Fibroblast of the conjunctiva (primary cell): ENCODE data around the gene WNK2.
"Not testable (repeated sequence)": the region's sequence is repeated elsewhere in the genome, so short reads cannot be mapped to it uniquely, and the experiment has no call there.

Source experiments
- DNase-seq: peaks from one replicate; pipeline ENCODE4 v3.0.0-alpha.2; 2010; ENCODE audit warnings: low read depth

WNK2 gene

DNA sequence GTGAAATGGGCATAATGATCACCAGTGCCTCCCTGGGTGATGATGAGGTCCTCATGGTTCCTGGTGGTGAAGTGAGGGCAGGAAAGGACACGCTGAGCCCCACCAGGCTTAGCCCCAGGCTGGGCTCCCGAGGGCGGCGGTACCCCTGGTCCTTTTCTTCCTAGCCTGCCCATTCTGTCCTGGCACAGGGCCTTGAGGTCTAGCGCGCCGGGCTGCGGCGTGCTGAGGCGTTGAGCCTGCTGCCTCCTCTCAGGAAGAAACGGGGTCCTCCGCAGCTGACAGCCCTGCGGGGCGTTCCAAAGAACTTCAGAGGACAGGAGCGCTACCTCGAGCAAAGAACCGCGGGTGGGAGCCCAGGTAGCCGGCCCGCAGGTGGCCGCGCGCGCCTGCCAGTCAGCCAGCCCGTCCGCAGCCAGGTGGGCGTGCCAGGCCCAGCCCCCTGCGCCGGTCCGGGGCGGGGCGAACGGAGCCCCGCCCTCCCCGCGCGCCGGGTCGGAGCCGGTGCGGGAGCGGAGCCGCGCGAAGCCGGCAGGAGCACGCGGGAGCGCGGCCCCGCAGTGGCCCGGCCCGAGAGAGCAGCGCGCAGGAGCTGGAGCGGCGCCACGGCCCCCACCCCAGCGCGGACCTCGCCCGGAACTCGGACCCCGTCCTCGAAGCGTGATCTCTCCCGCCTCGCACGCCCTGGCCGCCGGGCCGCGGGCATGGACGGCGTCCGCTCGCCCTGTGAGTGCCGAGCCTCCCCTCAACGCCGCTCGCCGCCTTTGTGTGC lies at the start of gene WNK2:
TSS of gene WNK2 (plus strand) at position 477 of the 769 bp plus-strand sequence. CDS start 791 bp downstream, outside the sequence.
- no peak for DNase-seq

DNA sequence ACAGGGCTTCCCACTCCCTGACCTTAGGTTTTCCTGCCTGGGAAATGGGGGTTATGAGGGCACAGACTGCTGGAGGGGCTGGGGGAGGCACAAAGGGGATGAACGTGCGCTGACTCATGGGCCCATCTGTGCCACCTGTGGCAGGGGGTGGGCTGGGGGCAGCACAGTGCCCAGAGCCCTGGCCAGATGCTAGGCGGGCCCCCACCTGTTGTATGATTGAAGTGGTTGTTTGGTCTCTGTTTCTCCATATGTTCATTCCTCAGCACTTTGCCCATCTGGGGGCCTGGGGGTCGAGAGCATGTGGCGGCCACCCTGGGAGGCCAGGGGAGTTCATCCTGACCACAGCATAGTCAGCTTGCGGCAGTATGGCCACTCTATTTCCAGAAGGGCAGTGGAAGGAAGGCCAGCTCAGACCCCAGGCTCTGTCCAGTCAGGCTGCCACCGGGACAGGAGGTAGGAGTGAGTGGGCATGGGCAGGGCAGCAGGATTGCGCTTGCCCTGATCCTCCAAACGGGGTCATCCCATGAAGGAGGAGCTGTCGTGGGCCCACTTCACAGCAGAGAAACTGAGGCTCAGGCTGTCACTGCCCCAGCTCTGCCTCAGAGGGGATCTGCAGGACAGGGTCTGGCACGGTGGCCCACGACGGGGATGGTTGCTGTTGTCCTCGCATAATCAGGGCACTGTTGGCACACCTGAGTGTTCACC lies 49.0 kb upstream of the WNK2 start:
- DNase-seq: no peak

DNA sequence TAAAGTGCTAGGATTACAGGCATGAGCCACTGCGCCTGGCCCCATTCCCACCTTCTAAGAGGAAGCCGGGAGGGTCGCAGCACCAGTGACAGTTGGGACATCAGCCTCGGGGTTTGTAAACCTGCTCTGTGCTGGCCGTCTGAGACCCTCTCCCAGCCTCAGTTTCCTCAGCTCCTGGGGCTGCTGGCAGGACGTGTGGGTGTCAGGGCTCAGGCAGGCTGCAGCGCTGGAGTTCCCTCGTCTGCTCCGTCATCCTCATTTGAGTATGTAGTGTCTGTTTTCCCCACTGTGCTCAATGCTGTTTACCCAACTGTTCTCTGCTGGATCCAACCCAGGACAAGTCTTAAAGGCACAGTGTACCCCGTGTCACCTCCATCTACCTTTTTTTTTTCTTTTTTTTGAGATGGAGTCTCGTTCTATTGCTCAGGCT lies 47.9 kb upstream of the WNK2 start:
- no peak for DNase-seq

GRCh38 chr9:93137362-93137761 lies 46.6 kb upstream of the WNK2 start:
- no peak for DNase-seq

DNA sequence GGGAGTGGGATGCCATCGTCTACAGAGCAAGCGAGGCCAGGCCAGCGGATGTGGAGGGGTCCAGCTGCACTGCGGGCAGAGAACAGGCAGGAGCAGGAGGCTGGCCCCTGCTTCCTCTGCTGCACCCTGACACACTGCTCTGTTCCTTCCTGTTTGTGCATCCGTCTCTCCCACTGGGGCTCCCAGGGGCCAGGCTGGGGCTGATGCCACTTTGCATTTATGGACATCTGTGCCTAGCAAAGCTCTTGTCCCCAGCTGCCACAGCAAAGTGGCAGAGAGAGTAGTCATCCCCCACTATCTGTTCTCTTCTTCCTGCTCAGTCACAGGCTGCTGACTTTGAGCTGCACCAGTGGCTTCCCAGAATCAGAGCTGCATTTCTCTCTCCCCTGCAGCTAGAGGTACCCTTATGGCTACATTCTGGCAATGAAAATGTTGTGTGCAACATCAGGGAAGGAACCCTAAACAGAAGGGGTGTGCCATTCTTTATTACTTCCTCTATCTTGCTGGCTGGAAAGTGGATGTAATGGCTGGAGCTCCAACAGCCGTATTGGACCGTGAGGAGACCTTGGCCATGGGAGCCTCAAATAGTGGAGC lies 45.7 kb upstream of the WNK2 start:
- no peak for DNase-seq

GRCh38 chr9:93139365-93140182 lies 44.4 kb upstream of the WNK2 start:
- DNase-seq: no peak

DNA sequence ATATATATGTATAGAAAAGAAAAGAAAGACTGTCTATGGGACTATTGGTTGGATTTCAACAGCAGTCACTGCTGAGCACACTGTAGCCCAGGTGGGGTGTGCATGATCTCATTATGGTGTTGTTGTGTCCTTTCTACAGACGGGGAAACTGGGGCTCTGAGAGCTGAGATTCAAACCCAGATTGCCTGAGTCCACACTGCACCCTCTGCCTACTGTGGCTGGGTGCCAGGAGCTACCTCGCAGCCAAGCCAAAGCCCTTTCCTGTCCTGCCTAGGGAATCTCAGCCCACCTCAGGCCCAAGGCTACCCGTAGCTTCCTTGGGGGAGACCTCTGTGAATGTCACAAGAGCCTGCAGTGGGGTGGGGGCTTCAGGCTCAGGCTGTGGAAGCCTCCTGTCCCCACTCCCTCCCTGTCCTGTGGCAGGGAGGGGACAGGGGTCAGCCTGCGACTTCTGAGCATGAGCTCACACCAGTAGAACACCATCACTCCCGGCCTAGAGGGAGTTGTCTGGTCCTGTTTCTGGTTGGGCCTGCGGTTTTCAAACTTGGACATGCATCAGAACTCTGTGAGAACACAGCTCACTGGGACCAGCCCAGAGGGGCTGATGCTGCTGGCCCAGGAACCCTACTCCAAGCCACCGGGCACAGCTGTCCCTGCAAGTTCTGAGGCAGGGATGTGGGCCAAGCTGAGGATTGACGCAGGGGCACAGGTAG lies 42.0 kb upstream of the WNK2 start:
- DNase-seq: no peak

DNA sequence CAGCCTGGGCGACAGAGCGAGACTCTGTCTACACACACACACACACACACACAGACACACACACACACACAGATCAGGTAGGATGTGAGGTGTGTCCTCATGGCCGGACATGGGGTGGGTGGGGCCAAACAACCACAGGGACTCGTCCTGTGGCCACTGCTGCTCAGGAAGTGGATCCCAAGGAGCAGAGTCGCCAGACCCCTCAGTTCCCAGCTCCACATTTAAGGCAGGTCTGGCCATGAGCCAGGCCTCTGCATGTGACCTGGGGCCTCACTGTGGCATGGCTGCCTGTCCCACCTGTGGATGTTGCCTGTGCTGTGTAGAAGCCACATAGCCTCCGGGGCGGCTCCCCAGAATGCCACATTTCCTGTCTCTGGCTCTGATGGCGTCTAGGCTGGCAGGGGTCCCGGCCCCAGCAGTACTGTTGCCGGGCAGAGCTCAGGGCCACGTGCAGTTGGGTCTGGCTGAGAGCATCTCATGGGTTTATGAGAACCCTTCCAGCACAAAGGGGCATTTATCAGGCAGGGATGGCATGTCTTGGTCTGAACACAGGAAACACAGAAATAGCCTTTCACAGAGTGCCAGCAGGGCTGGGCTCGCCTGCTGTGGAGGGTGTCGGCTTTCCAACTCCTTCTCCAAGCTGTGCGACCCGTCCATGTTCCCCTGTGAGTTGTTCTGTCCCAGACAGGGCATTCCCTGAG lies 40.0 kb upstream of the WNK2 start:
- DNase-seq: no peak

DNA sequence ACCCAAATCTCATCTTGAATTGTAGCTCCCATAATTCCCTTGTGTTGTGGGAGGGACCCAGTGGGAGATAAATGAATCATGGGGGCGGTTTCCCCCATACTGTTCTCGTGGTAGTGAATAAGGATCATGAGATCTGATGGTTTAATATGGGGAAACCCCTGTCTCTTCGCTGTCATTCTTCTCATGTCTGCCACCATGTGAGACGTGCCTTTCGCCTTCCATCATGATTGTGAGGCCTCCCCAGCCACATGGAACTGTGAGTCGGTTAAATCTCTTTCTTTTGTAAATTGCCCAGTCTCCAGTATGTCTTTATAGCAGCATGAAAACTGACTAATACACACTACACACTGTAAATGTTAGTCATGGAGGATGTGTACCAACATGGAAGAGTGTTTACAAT lies 37.2 kb upstream of the WNK2 start:
- not testable (repeated sequence) for DNase-seq

- DNase-seq: no peak
Observed at GRCh38 chr9:93147632-93148031, 36.3 kb upstream of the WNK2 start.

DNA sequence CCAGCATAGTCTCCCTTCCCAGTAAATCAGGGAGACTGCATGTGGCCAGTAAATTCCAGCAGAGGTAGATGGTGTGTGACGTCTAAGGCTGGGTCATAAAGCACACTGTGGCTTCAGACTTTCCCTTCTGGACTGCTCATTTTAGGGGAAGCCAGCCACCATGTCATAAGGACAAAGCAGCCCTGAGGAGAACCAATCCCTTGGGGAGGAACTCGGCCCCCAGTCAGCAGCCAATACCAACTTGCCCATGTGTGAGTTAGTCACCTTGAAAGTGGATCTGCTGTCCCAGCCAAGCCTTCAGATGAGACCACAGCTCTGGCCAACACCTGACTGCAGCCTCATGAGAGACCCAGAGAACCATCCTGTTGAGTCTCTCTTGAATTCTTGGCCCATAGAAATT lies 35.2 kb upstream of the WNK2 start:
- DNase-seq: no peak

DNA sequence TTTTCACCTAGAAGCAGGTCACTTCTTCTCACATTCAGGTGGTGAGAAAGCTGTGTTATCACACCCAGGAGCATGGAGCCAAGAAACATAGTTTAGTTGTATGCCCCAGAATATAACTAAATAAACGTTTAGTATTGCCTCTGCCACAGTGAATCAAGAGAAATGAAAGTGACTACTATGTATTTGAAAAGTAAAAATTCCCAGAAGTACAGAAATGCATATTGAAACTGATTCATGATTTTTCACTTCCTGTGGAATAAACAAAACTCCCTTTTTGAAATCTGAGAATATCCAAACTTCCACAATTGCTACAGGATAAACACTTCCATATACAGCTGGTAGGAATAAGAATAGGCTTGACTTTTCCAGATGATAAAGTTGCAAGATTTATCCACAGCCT lies 34.6 kb upstream of the WNK2 start:
- no peak for DNase-seq

- DNase-seq: no peak
Observed at GRCh38 chr9:93151097-93151784, 32.7 kb upstream of the WNK2 start.

- DNase-seq: no peak
Observed at GRCh38 chr9:93154293-93154903, 29.5 kb upstream of the WNK2 start.

GRCh38 chr9:93155716-93156474 lies 28.0 kb upstream of the WNK2 start:
- no peak for DNase-seq

DNA sequence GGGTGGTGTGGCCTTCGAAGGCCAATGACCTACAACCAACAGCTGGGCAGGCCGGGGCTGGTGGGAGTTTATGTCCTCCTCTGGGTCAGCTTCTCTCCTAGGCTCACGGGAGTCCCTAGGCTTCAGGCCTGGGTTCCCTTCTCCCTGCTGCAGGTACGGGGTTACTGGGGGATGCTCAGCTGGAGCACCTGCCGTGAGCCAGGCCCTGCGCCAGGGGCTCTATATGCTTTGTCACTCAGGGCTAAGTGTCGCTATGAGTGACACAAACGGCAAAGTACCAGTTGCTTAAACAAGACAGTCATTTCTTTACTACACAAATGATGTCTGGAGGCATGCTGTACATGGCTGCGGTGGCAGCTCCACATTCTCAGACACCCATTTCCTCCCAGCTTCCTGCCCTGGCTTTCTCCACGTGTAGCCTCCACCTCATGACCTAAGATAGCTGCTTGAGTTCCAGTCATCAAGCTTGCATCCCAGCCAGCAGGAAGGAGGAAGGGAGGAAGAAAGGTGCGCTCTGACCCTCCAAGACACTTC lies 27.4 kb upstream of the WNK2 start:
- no peak for DNase-seq

- peak; percentile 62 for DNase-seq
Observed at GRCh38 chr9:93159601-93160471, 24.1 kb upstream of the WNK2 start.
